H9 (cell line): ENCODE measurements around the gene ZNF77. TPM values are rescaled to one million over a fixed set of nuclear protein-coding genes. Genes with fewer than 3 reads are reported as not detected.

ENCODE experiments used
- DNase-seq: peaks from one replicate; pipeline ENCODE4 v3.0.0-alpha.2; 2017
- H2AFZ ChIP-seq: one replicate; pipeline ENCODE4 v1.6.1; 2013; ENCODE audit warnings: mild to moderate bottlenecking, low read length, control low read depth, moderate library complexity
- H2AK5ac ChIP-seq: 2 replicates; pipeline ENCODE4 v1.6.1; 2013; ENCODE audit warnings: low read length, control low read depth, mixed read lengths; ENCODE audit not compliant: insufficient read length
- H2BK120ac ChIP-seq: one replicate; pipeline ENCODE4 v1.6.1; 2013; ENCODE audit warnings: low read depth, mild to moderate bottlenecking, low read length, control low read depth, inconsistent platforms; ENCODE audit not compliant: poor library complexity, severe bottlenecking
- H2BK12ac ChIP-seq: 2 replicates; pipeline ENCODE4 v1.6.1; 2013; ENCODE audit warnings: low read length, control low read depth, mixed read lengths, low read depth; ENCODE audit not compliant: insufficient read length
- H2BK15ac ChIP-seq: 2 replicates; pipeline ENCODE4 v1.6.1; 2013; ENCODE audit warnings: low read depth, low read length, control low read depth
- H2BK20ac ChIP-seq: one replicate; pipeline ENCODE4 v1.6.1; 2013; ENCODE audit warnings: low read depth, mild to moderate bottlenecking, low read length, control low read depth, inconsistent platforms; ENCODE audit not compliant: poor library complexity, severe bottlenecking
- H2BK5ac ChIP-seq: 2 replicates; pipeline ENCODE4 v1.6.1; 2013; ENCODE audit warnings: low read length, control low read depth, mixed read lengths; ENCODE audit not compliant: insufficient read length
- H3K14ac ChIP-seq: 2 replicates; pipeline ENCODE4 v1.6.1; 2013; ENCODE audit warnings: low read length, control low read depth; ENCODE audit not compliant: insufficient read depth
- H3K18ac ChIP-seq: 2 replicates; pipeline ENCODE4 v1.6.1; 2013; ENCODE audit warnings: low read depth, mild to moderate bottlenecking, mixed read lengths, low read length, control low read depth; ENCODE audit not compliant: insufficient read length
- H3K23ac ChIP-seq: 2 replicates; pipeline ENCODE4 v1.6.1; 2013; ENCODE audit warnings: low read length, control low read depth, mixed read lengths, low read depth; ENCODE audit not compliant: insufficient read length
- H3K23me2 ChIP-seq: 2 replicates; pipeline ENCODE4 v1.6.1; 2013; ENCODE audit warnings: low read depth, mild to moderate bottlenecking, mixed read lengths, low read length, control low read depth; ENCODE audit not compliant: insufficient read length, poor library complexity, severe bottlenecking
- H3K27ac ChIP-seq: 2 replicates; pipeline ENCODE4 v1.5.1; 2013; ENCODE audit warnings: low read length, control low read depth, mixed read lengths, low read depth; ENCODE audit not compliant: insufficient read length
- H3K27me3 ChIP-seq: 2 replicates; pipeline ENCODE4 v1.6.1; 2013; ENCODE audit warnings: low read length, control low read depth, inconsistent platforms; ENCODE audit not compliant: insufficient read depth
- H3K4ac ChIP-seq: 2 replicates; pipeline ENCODE4 v1.6.1; 2013; ENCODE audit warnings: low read depth, mild to moderate bottlenecking, control low read depth, inconsistent platforms, low read length, moderate library complexity
- H3K4me1 ChIP-seq: 2 replicates; pipeline ENCODE4 v1.6.1; 2013; ENCODE audit warnings: low read length, control low read depth, inconsistent platforms; ENCODE audit not compliant: insufficient read depth
- H3K4me2 ChIP-seq: 2 replicates; pipeline ENCODE4 v1.6.1; 2013; ENCODE audit warnings: low read length, control low read depth, mixed read lengths; ENCODE audit not compliant: insufficient read length, insufficient read depth
- H3K56ac ChIP-seq: 2 replicates; pipeline ENCODE4 v1.6.1; 2013; ENCODE audit warnings: low read depth, mild to moderate bottlenecking, mixed read lengths, low read length, control low read depth; ENCODE audit not compliant: insufficient read length
- H3K79me1 ChIP-seq: 2 replicates; pipeline ENCODE4 v1.6.1; 2013; ENCODE audit warnings: low read depth, mild to moderate bottlenecking, moderate library complexity, low read length, control low read depth, inconsistent platforms; ENCODE audit not compliant: insufficient read depth, poor library complexity, severe bottlenecking
- H3K79me2 ChIP-seq: 2 replicates; pipeline ENCODE4 v1.6.1; 2013; ENCODE audit warnings: low read length, control low read depth, inconsistent platforms; ENCODE audit not compliant: insufficient read depth
- H3K9ac ChIP-seq: 2 replicates; pipeline ENCODE4 v1.6.1; 2013; ENCODE audit warnings: low read length, control low read depth, mixed read lengths; ENCODE audit not compliant: insufficient read length; ENCODE audit errors: extremely low read depth
- H3K9me3 ChIP-seq: one replicate; pipeline ENCODE4 v1.6.1; 2013; ENCODE audit warnings: low read depth, low read length, inconsistent platforms; ENCODE audit not compliant: control insufficient read depth
- H3T11ph ChIP-seq: one replicate; pipeline ENCODE4 v1.6.1; 2013; ENCODE audit warnings: mild to moderate bottlenecking, low read length, control low read depth, inconsistent platforms
- H4K20me1 ChIP-seq: one replicate; pipeline ENCODE4 v1.6.1; 2013; ENCODE audit not compliant: control insufficient read depth, insufficient read length, insufficient read depth
- H4K5ac ChIP-seq: 2 replicates; pipeline ENCODE4 v1.6.1; 2013; ENCODE audit warnings: low read depth, mild to moderate bottlenecking, mixed read lengths, low read length, control low read depth; ENCODE audit not compliant: insufficient read length
- H4K8ac ChIP-seq: replicated peaks from 2 replicates; pipeline ENCODE4 v1.6.1; 2013; ENCODE audit warnings: low read length, control low read depth, mixed read lengths, low read depth; ENCODE audit not compliant: insufficient read length
- H4K91ac ChIP-seq: 2 replicates; pipeline ENCODE4 v1.6.1; 2013; ENCODE audit warnings: low read depth, mild to moderate bottlenecking, moderate library complexity, mixed read lengths, low read length, control low read depth; ENCODE audit not compliant: insufficient read length
- H3K27ac Mint-ChIP-seq, 3 experiments: 2 replicates in 2 of 3; 3 replicates in 1 of 3; pipeline ENCODE4 v1.8.0; 2020 to 2021; ENCODE audit warnings: mixed read lengths in 3 of 3, mild to moderate bottlenecking in 1 of 3, moderate library complexity in 1 of 3
- H3K27me3 Mint-ChIP-seq: 2 replicates; pipeline ENCODE4 v1.8.0; 2021; ENCODE audit warnings: low read depth, mild to moderate bottlenecking, moderate library complexity, mixed read lengths
- H3K36me3 Mint-ChIP-seq, 3 experiments: 2 replicates in 2 of 3; 3 replicates in 1 of 3; pipeline ENCODE4 v1.8.0; 2020 to 2021; ENCODE audit warnings: low read depth in 3 of 3, mixed read lengths in 3 of 3; ENCODE audit not compliant: insufficient read depth in 1 of 3
- H3K4me1 Mint-ChIP-seq, 2 experiments: 2 replicates each; pipeline ENCODE4 v1.8.0; 2020; ENCODE audit warnings: mixed read lengths in 2 of 2
- H3K4me3 Mint-ChIP-seq, 2 experiments: 2 replicates in 1 of 2; 3 replicates in 1 of 2; pipeline ENCODE4 v1.8.0; 2020 to 2021; ENCODE audit warnings: mild to moderate bottlenecking in 2 of 2, mixed read lengths in 2 of 2, moderate library complexity in 1 of 2
- H3K9me3 Mint-ChIP-seq, 2 experiments: 2 replicates in 1 of 2; 3 replicates in 1 of 2; pipeline ENCODE4 v1.8.0; 2020; ENCODE audit warnings: mild to moderate bottlenecking in 2 of 2, mixed read lengths in 2 of 2, moderate library complexity in 1 of 2
- CTCF ChIP-seq: fragments of 200-600 bp; sonication (generic); conservative IDR thresholded peaks from 3 replicates; pipeline ENCODE4 v1.8.0; 2021; ENCODE audit warnings: antibody characterized with exemption, mild to moderate bottlenecking
- WGBS: extraction: QIAGEN DNeasy Blood & Tissue Kit; methylation state at CpG from one replicate; pipeline ENCODE4 v1.1.7; 2013; ENCODE audit warnings: missing lambda C conversion rate, low lambda C conversion rate, mixed read lengths; ENCODE audit not compliant: insufficient read length; ENCODE audit errors: extremely low coverage; 5-methylcytosine and 5-hydroxymethylcytosine counted together
- total RNA-seq: library from RNA; stranded (reverse); gene quantifications from 2 replicates; pipeline ENCODE4 v1.2.1, GENCODE V29; 2021

ZNF77 gene
- total RNA-seq, 1 experiment from 2014 or later = 4.6 TPM

GRCh38 chr19:2952953-2953481, 8.2 kb upstream of the ZNF77 start:
- no peak for DNase-seq
- Histone ChIP-seq H3K4me1 (peaks cover 3% of the 10 kb centered on the region; the same call in 1 of the 2 replicates), H3K56ac (no peak overlapping the region), H3K27me3 (no peaks in the 10 kb centered on the region), H4K20me1 (no peaks in the 10 kb centered on the region), H4K91ac (no peak overlapping the region), H4K5ac (no peak overlapping the region), H2AFZ (no peak overlapping the region), H2BK120ac (no peak overlapping the region), H3K18ac (no peak overlapping the region), H3T11ph (no peak overlapping the region), H3K9ac (no peak overlapping the region), H3K4me2 (no peak overlapping the region), H2BK20ac (no peak overlapping the region), H4K8ac (no peak overlapping the region), H3K23ac (no peak overlapping the region), H3K27ac (no peak overlapping the region), H2BK5ac (no peak overlapping the region), H2BK15ac (no peak overlapping the region), H3K14ac (no peak overlapping the region), H3K79me2 (peaks cover 5% of the 10 kb centered on the region; the same call in 1 of the 2 replicates), H3K79me1 (no peaks in the 10 kb centered on the region), H2AK5ac (no peak overlapping the region), H2BK12ac (no peak overlapping the region), H3K4ac (no peak overlapping the region), H3K9me3 (no peaks in the 10 kb centered on the region), H3K23me2 (no peaks in the 10 kb centered on the region)
- TF ChIP-seq CTCF = 0 out of 3 replicates have a peak, but pooled peaks have one; percentile 21
- no peaks in the 10 kb centered on the region for H3K27me3 Mint-ChIP-seq
- no CpG with 5 or more reads among the region's 9 CpGs for WGBS
- H3K36me3 Mint-ChIP-seq = no peaks in the 10 kb centered on the region; a peak in 1 of 7 replicates
- no peak overlapping the region for H3K4me3 Mint-ChIP-seq
- H3K9me3 Mint-ChIP-seq = no peaks in the 10 kb centered on the region
- peaks cover 8 to 16% of the 10 kb centered on the region in 2 experiments for H3K4me1 Mint-ChIP-seq
- no peak overlapping the region for H3K27ac Mint-ChIP-seq
